ENCODE data around the gene TST. TPM values are rescaled to one million over a fixed set of nuclear protein-coding genes. Genes with fewer than 3 reads are reported as not detected.

Gene TST
- total and polyA plus RNA-seq, 7 donors: 18.4 to 46.9 (median 24.1) TPM

DNA sequence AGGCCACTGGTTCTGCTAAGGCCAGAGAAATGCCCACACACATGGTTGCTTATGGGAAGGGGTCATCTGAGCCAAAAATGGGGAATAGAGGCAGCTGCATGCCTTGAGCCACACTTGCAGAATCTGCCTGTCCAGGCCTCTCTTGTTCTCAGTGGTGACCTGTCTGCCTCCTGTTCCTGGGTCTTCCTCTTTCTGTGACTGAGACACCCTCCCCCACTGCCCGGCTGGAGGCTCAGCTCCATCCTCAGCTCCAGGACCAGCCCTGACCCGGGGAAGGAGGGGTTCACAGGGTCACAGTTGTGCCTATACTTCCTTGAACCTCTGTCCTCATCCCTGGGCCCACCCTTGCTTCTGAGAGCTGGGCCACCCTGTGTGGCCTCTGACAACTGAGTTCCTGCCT lies 53.6 kb downstream of the TST start:
- Histone ChIP-seq H3K27ac (no peak overlapping the region), H3K36me3 (ENCODE audit: insufficient read depth in 1 of 2, low read depth in 1 of 2) (no peaks in the 10 kb centered on the region), H3K4me1 (no peaks in the 10 kb centered on the region), H3K27me3 (ENCODE audit: insufficient read depth in 3 of 3, low read length in 2 of 3) (peaks cover 0 to 14% (median 1%) of the 10 kb centered on the region in 3 donors), H3K4me3 (no peak overlapping the region), H3K9me3 (no peaks in the 10 kb centered on the region)
- intact Hi-C loops (cut with DNase I): no loop called here
- TF ChIP-seq, protein P1, sequence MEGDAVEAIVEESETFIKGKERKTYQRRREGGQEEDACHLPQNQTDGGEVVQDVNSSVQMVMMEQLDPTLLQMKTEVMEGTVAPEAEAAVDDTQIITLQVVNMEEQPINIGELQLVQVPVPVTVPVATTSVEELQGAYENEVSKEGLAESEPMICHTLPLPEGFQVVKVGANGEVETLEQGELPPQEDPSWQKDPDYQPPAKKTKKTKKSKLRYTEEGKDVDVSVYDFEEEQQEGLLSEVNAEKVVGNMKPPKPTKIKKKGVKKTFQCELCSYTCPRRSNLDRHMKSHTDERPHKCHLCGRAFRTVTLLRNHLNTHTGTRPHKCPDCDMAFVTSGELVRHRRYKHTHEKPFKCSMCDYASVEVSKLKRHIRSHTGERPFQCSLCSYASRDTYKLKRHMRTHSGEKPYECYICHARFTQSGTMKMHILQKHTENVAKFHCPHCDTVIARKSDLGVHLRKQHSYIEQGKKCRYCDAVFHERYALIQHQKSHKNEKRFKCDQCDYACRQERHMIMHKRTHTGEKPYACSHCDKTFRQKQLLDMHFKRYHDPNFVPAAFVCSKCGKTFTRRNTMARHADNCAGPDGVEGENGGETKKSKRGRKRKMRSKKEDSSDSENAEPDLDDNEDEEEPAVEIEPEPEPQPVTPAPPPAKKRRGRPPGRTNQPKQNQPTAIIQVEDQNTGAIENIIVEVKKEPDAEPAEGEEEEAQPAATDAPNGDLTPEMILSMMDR (IDR thresholded peaks at IDR 0.05): no peak
- 65 to 86% (median 79%) methylated on average over 2 of the region's 2 CpGs for WGBS, 3 donors
- ATAC-seq: no peak
- DNase-seq: no peak

DNA sequence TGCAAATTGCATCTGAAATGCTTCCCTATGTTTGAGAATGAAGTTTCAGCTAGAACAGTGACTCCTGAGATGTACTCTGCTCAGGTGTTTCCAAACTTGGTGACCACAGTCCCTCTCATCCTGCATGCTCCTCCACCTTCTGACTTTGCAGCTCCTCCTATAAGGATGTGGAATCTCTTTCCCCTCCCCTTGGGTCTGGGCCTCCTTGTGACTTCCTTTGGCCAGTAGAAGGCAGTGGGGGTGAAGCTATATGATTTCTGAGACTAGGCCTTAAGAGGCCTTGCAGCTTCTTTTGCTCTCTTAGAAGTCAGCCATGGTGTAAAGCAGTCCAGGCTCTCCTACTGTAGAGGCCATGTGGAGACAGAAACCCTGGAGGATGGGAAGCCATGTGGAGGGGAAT lies 55.1 kb downstream of the TST start:
- TF ChIP-seq, protein P1 (IDR thresholded peaks at IDR 0.05): no peak

DNA sequence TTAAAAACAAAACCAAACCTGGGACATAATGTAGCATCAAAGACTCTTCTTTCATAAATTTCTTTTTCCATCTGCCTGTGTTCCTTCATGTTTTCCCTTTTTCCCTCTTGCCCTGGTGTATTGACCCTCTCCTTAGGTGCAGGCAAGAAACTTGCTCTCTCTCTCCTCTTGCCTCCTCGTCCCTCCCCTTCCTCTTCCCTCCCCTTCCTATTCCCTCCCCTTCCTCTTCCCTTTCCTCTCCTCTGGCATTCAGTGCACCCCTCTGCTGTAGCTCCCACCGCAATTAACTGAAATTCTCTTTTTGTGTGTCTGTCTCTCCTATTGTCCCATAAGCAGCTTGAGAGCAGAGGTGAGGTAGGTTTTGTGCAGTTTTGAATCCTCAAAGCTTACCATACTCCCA lies 55.9 kb downstream of the TST start:
- peaks cover 0 to 18% (median 1%) of the 10 kb centered on the region in 3 donors for H3K27me3 ChIP-seq (ENCODE audit: insufficient read depth in 3 of 3, low read length in 2 of 3)
- H3K4me3 ChIP-seq: no peak overlapping the region
- H3K4me1 ChIP-seq: no peaks in the 10 kb centered on the region
- intact Hi-C loops (cut with DNase I): no loop called here
- TF ChIP-seq, protein P1 (IDR thresholded peaks at IDR 0.05): no peak
- 50 to 72% (median 61%) methylated on average over 2 of the region's 2 CpGs for WGBS, 3 donors
- H3K36me3 ChIP-seq (ENCODE audit: insufficient read depth in 1 of 2, low read depth in 1 of 2): no peaks in the 10 kb centered on the region
- no peak overlapping the region for H3K27ac ChIP-seq
- no peak for DNase-seq
- ATAC-seq: no peak
- no peaks in the 10 kb centered on the region for H3K9me3 ChIP-seq

More for the DNA sequence above, 55.1 kb downstream of the TST start:
- ATAC-seq (no peak), DNase-seq (no peak)
- H3K4me3 ChIP-seq: no peak overlapping the region
- intact Hi-C loops (cut with DNase I): no loop called here
- H3K4me1 ChIP-seq: no peaks in the 10 kb centered on the region
- peaks cover 0 to 23% (median 1%) of the 10 kb centered on the region in 3 donors for H3K27me3 ChIP-seq (ENCODE audit: insufficient read depth in 3 of 3, low read length in 2 of 3)
- H3K36me3 ChIP-seq (ENCODE audit: insufficient read depth in 1 of 2, low read depth in 1 of 2): no peaks in the 10 kb centered on the region
- no peaks in the 10 kb centered on the region for H3K9me3 ChIP-seq
- no peak overlapping the region for H3K27ac ChIP-seq

DNA sequence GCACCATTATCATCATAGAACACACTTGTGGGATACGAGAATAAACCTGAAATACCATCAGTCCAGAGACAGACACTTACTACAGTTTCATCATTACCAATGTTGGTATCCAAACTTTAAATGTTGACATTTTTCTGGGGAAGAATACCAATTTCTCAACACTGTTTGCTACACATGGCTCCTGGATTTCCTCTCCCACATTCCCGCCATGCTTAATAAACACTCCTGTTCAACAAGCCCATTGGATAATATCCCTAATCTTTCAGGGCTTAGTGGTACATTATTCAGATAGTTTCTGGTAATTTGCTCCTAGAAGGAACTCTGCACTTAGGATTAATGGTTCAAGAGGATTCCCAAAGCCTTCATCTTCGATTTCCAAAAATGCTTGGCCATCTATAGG lies 57.6 kb downstream of the TST start:
- no peak for DNase-seq
- Histone ChIP-seq H3K36me3 (ENCODE audit: insufficient read depth in 1 of 2, low read depth in 1 of 2) (no peaks in the 10 kb centered on the region), H3K4me1 (no peaks in the 10 kb centered on the region), H3K27me3 (ENCODE audit: insufficient read depth in 3 of 3, low read length in 2 of 3) (peaks cover 0 to 17% (median 1%) of the 10 kb centered on the region in 3 donors), H3K4me3 (no peak overlapping the region), H3K27ac (no peak overlapping the region), H3K9me3 (no peaks in the 10 kb centered on the region)
- 30 to 34% (median 34%) methylated on average over 3 of the region's 3 CpGs for WGBS, 3 donors
- intact Hi-C loops (cut with DNase I): no loop called here
- no peak for ATAC-seq
- TF ChIP-seq, protein P1 (IDR thresholded peaks at IDR 0.05): no peak

Other genes starting within 250 kb of the TST start
- 10 to 100 TPM in 2 of 4 donors, 1 to 10 TPM in 2; 6.0 to 16.7 (median 8.5) TPM for gene IFT27, start 243.3 kb downstream of the TST start, total RNA-seq
- 10 to 100 TPM in 1 of 3 donors, 1 to 10 TPM in 2; 5.6 to 12.2 (median 7.4) TPM for gene IFT27, start 243.3 kb downstream of the TST start, polyA plus RNA-seq
- 1 to 10 TPM in 1 of 4 donors, not detected in 3; 1.1 TPM for gene PVALB, start 202.4 kb downstream of the TST start, total RNA-seq
- gene PVALB, start 202.4 kb downstream of the TST start, polyA plus RNA-seq: 1 to 10 TPM in 2 of 3 donors, under 1 TPM in 1; 0.22 to 1.4 (median 1.1) TPM
- 1 to 10 TPM; 2.6 to 4.3 (median 3.0) TPM for gene NCF4, start 158.4 kb downstream of the TST start, total RNA-seq
- 1 to 10 TPM; 1.5 to 1.9 (median 1.5) TPM for gene NCF4, start 158.4 kb downstream of the TST start, polyA plus RNA-seq
- 1 to 10 TPM; 1.0 to 1.7 (median 1.5) TPM for gene CSF2RB, start 105.8 kb downstream of the TST start, total RNA-seq
- gene CSF2RB, start 105.8 kb downstream of the TST start, polyA plus RNA-seq: under 1 TPM; 0.25 to 0.45 (median 0.27) TPM
- gene MPST, start 295 bp upstream of the TST start, total RNA-seq: 10 to 100 TPM; 31.5 to 58.0 (median 41.7) TPM
- 10 to 100 TPM; 42.1 to 83.6 (median 67.2) TPM for gene MPST, start 295 bp upstream of the TST start, polyA plus RNA-seq
- 1 to 10 TPM; 1.5 to 3.4 (median 2.4) TPM for gene KCTD17, start 32.3 kb upstream of the TST start, total RNA-seq
- 1 to 10 TPM; 1.5 to 1.8 (median 1.7) TPM for gene KCTD17, start 32.3 kb upstream of the TST start, polyA plus RNA-seq
- gene TMPRSS6, start 90.3 kb upstream of the TST start, total RNA-seq: not detected
- not detected for gene TMPRSS6, start 90.3 kb upstream of the TST start, polyA plus RNA-seq
- 1 to 10 TPM in 1 of 4 donors, under 1 TPM in 3; 0.54 to 1.5 (median 0.77) TPM for gene IL2RB, start 130.5 kb upstream of the TST start, total RNA-seq
- gene IL2RB, start 130.5 kb upstream of the TST start, polyA plus RNA-seq: under 1 TPM; 0.07 to 0.10 (median 0.10) TPM
- gene C1QTNF6, start 168.8 kb upstream of the TST start, total RNA-seq: 1 to 10 TPM in 3 of 4 donors, under 1 TPM in 1; 0.75 to 8.2 (median 1.0) TPM
- gene C1QTNF6, start 168.8 kb upstream of the TST start, polyA plus RNA-seq: 1 to 10 TPM in 2 of 3 donors, under 1 TPM in 1; 0.66 to 1.8 (median 1.1) TPM
- not detected for gene SSTR3, start 193.0 kb upstream of the TST start, total RNA-seq
- under 1 TPM in 1 of 3 donors, not detected in 2; 0.01 TPM for gene SSTR3, start 193.0 kb upstream of the TST start, polyA plus RNA-seq
- gene RAC2, start 224.8 kb upstream of the TST start, total RNA-seq: 1 to 10 TPM; 2.3 to 5.0 (median 3.0) TPM
- 1 to 10 TPM in 2 of 3 donors, under 1 TPM in 1; 0.90 to 1.8 (median 1.5) TPM for gene RAC2, start 224.8 kb upstream of the TST start, polyA plus RNA-seq

Measured in psoas muscle (tissue), 8 donors.